GM19035 (cell line): ENCODE results near the gene ADRA1B.

Source experiments
- ATAC-seq: cut with Tn5 transposase; IDR thresholded peaks from one replicate; pipeline ENCODE4 v1.9.1; 2021; ENCODE audit not compliant: unreplicated experiment

Gene ADRA1B

DNA sequence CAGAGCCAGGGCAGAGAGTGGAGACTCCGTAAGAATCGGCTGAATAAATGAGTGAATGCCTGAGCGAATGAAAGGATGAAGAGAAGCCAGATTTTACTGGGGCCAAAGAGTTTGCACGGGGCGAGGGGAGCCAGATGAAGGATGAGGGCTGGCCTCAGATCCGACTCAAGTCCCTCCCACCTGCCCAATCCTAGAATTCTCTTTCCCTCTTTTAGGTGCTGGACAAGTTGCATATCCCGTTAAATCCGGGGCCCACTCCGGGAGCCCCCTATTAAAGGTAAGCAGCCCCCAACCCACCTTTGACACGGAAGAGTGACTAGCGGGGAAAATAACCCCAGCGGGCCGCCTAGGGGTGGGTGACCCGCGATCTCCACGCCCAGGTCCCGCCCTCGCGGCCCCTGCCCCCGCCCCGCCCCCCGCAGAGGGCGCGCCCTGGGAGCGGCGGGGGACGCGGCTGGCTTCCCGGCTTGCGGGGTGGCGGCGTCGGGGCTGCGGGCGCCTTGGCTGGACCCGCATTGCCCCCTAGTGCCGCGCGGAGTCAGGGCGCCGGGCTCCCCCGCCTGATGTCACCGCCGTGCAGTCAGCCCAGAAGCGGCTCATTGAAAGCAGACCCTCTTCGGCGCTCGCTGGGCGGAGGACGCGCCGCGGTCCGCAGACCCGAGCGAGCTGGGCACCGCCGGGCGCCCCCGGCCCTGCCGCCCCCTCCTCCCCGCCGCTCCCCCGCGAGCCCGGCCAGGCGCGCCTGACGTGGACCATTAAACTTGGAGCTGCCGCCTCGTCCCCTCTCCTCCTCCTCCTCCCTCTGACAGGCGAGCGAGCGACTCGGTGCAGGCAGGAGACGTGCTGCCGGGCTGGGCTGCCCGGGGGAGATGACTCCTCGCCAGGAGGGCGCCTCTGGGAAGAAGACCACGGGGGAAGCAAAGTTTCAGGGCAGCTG, at the start of gene ADRA1B:
Gene ADRA1B (plus strand): TSS at position 579 of the 937 bp plus-strand sequence. CDS start 424 bp downstream, outside the sequence.
- ATAC-seq, result no peak

DNA sequence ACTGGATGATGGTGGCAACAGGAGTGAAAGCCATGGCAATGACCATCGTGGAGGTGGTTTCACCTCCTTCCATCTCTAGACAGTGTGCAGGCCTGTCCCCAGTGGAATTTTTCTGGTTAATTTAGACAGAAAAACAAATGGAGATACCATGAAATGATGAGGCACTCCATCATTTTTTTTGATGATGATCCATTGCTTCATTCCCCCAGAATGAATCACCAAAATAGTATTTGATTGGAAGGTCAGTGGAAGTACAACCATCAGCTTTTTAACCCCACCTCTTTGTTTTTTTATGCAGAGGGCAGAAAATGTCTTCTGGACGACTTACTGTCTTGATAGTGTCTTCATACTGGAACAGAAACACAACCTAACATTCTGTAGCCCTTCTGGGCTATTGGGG, 42.6 kb upstream of the ADRA1B start:
- ATAC-seq, result no peak

DNA sequence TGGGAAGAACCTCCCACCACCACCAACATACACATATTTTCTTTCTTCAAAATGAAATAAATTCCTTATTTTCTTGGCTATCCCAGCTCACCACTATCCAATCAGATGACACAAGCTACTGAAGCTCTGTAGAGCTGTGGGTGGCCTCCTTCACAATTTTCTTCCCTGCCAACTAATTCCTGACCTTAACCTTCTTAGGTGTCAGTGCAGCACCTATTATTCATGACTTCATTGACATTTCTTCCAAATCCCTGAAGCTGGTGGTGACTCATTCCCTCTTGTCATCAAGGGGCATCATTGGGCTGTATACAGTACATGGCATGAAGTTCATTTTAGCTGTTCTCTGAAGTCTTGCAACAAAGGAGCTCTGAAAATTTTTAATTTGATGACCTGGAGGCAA, 42.0 kb upstream of the ADRA1B start:
- ATAC-seq, result no peak

DNA sequence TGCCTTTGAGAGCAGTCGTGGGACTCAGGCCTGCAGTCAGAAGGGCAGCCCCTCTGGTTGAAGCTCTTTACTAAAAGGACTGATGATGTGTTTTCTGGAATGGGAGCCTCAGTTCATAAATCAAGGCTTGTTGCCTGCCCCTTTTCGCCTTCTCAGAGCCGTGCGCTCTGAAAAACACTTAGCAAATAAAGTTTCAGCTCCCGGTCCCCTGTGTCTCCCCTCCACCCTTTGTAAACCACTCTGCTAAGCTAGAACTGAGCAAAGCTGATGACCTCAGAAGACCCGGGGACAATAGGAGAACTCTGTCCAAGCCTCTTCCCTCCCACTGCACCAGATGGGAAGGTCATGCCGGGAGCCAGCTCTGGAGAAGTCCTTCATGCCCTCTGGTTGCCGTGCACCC, 39.3 kb upstream of the ADRA1B start:
- ATAC-seq, result no peak

DNA sequence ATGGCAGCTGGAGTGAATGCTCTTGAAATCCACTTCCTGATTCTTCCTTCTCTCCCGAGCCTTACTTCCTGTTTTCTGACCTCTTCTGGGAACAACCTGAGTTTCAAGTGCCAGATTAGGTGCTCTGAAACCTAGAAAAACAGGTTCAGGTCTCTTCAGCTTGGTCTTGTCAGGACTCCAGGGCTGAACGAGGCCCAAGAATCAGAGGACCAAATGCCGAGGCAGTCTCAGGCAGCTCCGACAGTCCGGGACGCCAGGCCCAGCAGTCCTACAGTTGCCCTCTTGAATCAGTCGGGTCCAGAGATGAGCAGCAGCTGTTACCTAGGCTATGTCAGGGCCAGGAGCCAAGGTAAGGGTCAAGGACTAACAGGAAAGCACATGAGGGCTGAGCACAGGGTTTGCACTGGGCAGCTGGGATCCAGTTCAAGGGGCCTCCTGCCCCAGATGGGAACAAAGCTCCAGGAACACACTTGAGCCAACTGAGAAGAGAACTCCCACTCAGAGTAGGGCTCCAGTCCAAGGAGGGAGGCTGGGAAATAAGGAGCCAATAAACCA, 38.3 kb upstream of the ADRA1B start:
- no peak for ATAC-seq

DNA sequence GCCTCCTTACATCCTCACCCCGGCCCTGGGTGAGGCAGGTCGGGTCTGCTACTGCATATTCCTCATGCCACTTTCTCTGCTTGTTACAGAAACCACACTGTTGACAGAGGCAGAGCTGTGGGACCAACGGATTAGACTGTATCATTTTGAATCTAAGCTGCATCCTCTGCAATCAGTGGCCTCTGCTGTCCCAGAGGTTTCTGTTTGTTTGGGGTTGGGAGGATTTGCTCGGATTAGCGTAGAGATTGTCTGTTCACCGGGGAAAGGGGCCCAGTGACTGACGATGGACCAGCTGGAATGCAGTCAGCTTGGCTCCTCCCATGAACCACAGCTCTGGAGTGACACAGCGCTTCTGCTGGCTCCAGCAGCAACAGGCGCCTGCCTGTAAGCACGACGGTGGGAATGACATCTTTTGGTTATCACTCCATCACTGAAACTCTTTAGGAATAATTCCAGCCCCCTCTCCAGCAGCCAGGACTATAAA, 37.3 kb upstream of the ADRA1B start:
- no peak for ATAC-seq

DNA sequence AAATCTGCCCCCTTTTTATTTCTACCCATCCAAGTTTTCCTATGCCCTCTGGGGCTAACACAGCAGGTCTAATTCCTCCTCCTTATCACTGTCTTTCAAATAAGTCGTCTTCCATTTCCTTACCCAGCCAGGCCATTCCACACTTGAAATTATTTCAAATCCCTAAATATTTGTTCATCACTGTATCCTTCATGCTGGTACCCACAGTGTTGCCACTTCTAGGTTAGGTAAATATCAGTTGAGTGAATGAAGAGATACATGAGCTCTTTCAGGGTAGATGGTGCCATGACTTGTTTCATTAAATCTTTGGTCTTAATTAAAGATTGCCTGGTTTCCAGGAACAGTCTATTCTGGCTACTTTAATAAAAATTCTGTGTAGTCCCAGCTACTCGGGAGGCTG, 35.6 kb upstream of the ADRA1B start:
- no peak for ATAC-seq

DNA sequence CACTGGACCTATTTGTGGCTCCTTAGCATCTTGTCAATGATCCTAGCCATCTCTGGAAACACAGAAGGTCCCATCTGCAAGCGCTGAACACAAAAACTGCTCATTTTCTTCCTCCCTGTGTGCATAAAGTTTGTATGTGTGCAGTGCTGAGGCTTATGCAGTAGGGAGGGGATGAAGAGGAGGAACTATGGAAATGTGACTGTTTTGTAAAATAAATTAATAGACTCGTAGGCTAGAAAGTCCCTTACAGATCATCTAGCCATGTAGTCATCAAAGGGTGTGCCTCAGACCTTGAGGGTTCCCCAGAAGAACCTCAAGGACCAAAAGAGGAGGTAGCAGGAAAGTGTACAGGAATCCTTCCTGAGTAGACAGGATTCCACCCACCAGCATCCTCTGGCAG, 34.3 kb upstream of the ADRA1B start:
- ATAC-seq, result no peak

DNA sequence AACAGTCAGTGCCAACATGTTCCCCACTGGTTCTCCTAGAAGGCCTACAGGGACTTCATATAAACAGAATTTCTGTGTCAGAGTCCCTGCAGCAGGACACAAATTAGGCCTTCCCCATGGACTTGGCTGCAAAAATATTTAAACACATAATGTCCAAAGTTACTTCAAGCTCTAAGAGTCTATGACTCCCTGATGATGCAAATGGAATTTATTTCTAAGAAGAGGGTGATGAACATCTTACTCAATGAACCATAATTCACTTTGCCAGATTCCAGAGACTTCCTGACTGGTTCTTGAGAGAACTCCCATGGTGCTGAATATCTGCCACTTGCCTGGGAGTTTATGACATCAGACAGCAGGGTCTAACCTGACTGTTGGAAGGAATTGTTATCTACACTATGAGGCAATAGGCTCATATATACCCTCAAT, 32.7 kb upstream of the ADRA1B start:
- ATAC-seq, result no peak

DNA sequence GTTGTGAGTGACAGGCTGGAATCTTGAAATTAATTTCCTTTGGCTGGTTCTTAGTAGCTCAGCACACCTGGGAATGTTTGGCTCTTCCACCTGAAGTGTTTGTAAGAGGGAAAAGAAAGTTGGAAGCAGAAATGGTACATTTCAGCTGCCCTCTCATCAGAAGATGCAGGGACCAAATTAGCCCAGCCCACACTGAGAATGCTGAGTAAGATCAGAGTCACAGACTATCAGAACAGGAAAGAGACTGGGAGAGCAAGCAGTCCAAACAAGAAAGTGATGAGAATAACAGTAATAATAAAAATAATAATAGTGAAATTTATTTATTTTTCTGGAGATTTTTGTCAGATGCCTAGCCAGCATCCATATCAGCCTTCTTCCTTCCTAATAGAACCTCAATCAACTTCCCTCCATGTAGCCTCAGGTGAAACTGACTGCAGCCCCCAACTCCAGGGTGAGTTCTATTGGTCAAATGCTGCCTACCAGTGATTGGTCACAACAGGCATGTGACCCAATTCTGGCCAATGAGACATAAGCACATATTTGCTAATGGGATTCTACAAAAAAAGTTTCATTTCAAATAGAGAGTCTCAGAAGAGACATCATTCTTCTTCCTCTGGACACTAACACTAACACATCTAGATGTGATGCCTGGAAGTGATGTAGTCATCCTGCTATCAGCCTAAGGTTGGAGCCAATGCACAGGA, 31.2 kb upstream of the ADRA1B start:
- ATAC-seq, result no peak

DNA sequence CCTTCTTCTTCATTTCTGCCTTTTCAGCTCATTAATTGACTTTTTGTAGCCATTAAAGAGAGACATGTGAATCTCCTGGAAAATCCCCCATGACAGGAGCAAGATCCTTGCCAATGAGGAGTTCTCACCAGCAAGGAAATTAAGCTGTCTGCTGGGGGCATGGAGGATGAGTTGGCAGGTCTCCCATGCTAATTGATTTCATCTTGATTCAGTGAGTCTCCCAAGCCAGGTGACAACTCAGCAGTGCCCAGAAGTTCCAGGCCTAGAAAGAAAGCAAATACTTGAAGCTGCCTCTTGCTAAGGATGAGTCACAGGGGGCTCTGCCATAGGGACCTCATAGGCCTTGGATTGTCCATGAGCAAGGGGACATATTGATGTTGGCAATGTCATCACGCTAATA, 30.0 kb upstream of the ADRA1B start:
- no peak for ATAC-seq

DNA sequence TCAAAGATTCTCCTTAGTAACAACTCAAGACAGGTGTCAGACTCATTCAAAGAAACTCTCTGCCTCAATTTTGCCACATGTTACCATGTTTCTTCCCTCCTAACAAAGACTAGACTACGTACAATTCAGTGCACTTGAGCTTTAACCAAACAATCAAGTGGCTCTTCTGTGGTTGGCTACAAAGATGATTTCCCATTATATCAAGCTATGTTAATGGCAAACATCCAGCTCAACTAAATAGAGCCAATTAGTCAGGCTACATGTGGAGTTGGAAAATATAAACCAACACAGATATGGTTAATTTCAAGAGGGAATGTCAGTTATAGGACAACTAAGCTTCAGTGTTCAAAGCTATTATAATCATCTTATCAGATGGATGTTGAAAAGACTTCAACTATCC, 29.2 kb upstream of the ADRA1B start:
- no peak for ATAC-seq

DNA sequence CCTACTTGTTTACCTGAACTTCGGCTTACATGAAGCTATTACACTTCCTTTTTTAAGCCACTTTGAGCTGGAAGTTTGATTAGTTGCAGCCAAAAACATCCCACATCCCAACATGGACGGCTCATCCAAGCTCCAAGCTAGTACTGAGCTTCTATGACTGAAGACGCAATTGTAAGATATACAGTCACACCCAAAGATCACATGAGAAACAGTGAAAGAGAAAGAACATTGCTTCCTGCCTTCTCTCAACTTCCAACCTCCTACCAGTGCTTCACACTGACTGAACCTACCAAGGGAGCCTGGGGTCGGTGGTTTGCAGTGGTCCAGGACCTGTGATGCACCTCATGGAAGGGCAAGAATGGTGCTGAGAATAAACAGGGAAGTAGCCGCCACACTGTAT, 27.4 kb upstream of the ADRA1B start:
- no peak for ATAC-seq

DNA sequence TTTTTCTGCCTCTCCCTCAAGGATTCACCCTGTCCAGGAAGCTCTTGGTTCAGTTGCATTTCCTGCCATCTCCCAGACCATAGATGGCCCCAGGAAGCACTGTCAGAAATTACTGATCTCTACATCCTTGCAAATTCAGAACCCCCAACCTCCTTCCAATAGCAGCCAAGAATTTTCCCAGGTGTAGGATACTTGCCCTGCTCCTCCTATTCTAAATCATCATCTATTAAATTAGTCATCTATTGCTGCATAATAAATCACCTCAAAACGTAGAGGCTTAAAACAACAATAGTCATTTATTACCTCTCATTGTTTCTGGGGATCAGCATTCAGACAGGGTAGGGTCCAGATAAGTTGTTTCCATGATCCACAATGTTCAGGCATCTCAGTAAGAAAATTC, 26.1 kb upstream of the ADRA1B start:
- no peak for ATAC-seq

DNA sequence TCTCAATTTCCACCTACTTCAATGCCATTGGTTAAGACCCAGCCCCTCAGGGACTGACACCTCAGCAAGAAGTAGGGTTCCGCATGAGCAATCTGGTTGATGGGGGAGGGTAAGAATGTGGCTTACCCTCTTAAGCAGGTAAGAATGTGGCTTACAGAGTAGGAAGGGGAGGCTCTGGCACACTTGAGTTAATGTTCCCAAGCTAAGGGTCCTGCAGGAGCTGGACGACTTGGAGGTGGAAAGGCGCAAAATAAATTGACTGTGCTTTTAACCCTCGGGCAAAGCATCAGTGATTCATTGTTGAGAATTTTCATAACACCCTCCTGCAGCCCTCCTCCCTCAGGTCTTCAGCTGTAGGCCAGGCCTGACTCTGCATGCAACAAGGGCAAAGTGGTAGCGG, 24.9 kb upstream of the ADRA1B start:
- ATAC-seq, result no peak

DNA sequence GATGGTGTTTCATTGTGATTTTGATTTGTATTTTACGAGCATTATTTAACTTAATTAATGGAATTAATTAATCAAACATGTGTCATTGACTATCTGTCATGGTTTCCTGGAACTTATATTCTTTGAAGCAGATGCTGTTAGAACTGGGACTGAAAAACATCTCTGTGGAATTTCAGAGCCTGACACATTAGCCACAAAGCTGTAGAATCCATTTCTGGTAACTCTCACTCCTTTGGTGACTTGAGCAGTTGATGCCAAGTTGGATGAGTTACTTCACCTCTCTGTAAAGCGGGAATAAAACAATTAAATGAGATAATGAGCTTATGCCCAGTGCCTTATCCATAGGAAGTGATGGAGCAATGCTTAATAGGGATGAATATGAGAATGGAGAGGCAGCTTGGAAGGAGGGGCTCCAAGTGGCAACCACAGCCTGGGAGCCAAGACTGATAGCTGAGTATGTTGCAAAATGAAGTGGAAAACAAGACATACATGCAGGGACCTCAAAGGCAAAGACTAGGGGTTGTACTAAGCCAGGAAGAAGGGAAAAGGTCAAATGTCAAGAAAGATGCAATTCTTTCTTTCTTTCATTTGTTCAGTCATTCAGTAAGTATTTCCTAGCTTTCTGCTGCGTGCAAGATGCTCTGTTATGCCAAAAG, 23.1 kb upstream of the ADRA1B start:
- ATAC-seq, result no peak

DNA sequence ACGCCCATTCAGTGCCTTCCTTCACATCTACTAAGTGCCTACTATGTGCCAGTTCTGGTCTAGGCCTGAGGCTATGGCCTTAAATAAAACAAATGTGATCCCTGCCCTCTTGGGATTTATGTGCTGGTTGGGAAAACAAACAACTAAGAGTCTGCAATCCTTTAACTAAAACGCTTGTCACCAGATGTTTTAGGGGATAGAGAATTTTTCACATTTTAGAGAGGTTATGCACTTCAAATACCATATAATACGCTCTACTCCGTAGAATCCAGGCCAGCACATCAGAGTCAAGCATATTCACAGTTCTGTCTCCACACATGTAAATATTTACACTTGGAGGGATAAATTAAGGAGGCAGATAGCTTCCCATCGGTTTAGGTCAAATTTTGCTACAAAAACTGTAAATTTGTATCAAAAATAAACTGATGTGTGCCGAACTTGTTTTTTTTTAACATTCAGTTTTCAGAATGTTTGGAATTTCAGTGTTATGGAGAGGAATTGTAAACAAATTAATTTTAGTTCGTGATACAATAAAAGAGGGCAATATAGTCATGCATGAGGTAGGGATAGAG, 22.0 kb upstream of the ADRA1B start:
- ATAC-seq, result no peak

DNA sequence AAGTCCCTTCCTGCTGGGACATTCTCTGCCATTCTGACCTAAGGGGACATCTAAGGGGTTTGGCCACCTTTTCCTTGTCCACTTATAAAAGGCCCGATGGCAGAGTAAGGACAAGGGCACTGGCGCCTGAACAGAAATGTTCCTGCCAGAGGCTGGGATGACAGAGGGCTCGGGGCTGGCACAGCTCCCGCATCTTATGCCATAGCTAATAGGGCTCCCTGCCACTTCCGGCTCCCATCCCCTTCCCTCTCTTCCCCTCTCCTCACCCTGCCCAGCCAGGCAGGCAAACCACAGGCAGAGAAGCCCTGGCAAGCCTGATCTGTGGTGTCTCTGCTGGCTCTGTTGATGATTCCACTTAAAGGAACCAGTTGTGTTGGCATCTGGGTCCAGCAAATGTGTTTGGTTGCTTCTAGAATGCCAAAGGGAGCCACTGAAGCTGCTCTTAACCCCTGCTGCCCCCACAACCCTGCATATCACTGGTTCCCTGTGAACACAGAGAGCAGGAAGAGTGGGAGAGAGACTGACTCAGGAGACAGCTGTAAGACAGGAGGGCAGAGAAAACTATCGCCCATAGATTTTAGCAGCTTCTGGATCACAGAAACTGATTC, 18.4 kb upstream of the ADRA1B start:
- ATAC-seq, result no peak

DNA sequence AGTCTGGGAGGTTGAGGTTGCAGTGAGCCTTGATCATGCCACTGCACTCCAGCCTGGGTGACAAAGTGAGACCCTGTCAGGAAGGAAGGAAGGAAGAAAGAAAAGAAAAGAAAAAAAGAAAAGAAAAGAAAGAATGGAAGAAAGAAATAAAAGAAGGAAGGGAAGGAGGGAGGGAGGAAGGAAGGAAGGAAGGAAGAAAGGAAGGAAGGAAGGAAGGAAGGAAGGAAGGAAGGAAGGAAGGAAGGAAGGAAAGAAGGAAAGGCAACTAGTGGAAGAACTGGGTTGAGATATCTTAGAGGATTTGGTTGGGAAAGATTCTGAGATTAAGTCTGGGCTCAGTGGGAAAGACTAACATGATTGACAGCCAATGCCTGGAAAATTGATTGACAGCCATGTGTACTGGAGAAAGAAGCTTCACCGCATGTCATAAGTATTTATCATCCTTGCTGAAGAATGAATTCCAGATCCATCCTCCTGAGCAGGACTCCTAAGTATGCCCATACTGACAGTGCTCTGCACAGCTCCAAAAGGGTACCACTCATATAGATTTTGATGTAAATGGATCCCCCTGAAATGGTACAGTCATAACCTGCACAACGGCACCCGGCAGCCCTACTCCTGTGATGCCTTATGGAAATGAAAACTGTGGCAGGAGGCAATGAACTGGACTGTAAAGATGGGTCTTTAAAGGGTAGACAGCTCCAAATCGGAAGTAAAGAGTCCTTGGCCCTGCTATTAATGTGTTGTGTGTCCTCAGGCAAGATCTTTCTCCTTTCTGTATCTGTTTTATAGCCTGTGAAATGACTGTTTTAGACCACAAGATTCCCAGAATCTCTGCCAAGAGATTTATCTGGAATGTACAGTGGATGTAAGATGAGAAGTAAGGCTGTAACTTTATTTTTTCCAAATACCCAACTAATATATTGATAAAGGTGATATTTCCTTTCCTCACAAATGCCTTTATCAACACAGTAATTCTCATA, 16.9 kb upstream of the ADRA1B start:
- no peak for ATAC-seq
